Activated naive CD8-positive, alpha-beta T cell treated with anti-CD3 and anti-CD28 coated beads, Interleukin-2, amount 50 U/mL, for 16 hours (primary cell): ENCODE data around the gene PROCA1.
A peak's percentile ranks its signal among the peaks of the same experiment; 100 is the strongest.
"Not testable (repeated sequence)": the region's sequence is repeated elsewhere in the genome, so short reads cannot be mapped to it uniquely, and the experiment has no call there.

Experiments
- DNase-seq: peaks from one replicate; pipeline ENCODE4 v3.0.0-alpha.2; 2020; ENCODE audit warnings: low read depth, low spot score

PROCA1 gene

GRCh38 chr17:28675980-28676379 is 35.7 kb downstream of the PROCA1 start:
- no peak for DNase-seq

GRCh38 chr17:28675490-28675889 is 36.2 kb downstream of the PROCA1 start:
- no peak for DNase-seq

- DNase-seq, result no peak
Observed at GRCh38 chr17:28669918-28670317, 41.8 kb downstream of the PROCA1 start.

GRCh38 chr17:28667870-28668269 is 43.8 kb downstream of the PROCA1 start:
- DNase-seq, result no peak

- DNase-seq, result no peak
Observed at GRCh38 chr17:28665994-28666393, 45.7 kb downstream of the PROCA1 start.

- DNase-seq, result no peak
Observed at GRCh38 chr17:28663723-28664122, 48.0 kb downstream of the PROCA1 start.

GRCh38 chr17:28662527-28662829 is 49.2 kb downstream of the PROCA1 start:
- no peak for DNase-seq

GRCh38 chr17:28661635-28662526 is 49.8 kb downstream of the PROCA1 start, which contains the start of the genes SDF2 and SUPT6H:
Gene SDF2, minus strand, starts transcription at chr17:28661906. Its CDS starts 30 bp downstream, at chr17:28661876.
Gene SUPT6H, plus strand, starts transcription at chr17:28662205. Its CDS starts 11,197 bp downstream, at chr17:28673402.
- DNase-seq, result peak; percentile 94

GRCh38 chr17:28659497-28659881 is 52.2 kb downstream of the PROCA1 start:
- not testable (repeated sequence) for DNase-seq

- not testable (repeated sequence) for DNase-seq
Observed at GRCh38 chr17:28658766-28659496, 52.8 kb downstream of the PROCA1 start.

- not testable (repeated sequence) for DNase-seq
Observed at GRCh38 chr17:28658342-28658741, 53.3 kb downstream of the PROCA1 start.

- DNase-seq, result no peak
Observed at GRCh38 chr17:28657756-28658155, 53.9 kb downstream of the PROCA1 start.

GRCh38 chr17:28655160-28655559 is 56.5 kb downstream of the PROCA1 start:
- DNase-seq, result no peak
